MM.1S (cell line): ENCODE measurements around the gene RASL10B.

Experiments used
- CTCF ChIP-seq: fragments of 300-600 bp; sonication (generic); IDR thresholded peaks from 2 replicates; pipeline ENCODE4 v1.5.1; 2016; ENCODE audit warnings: antibody characterized with exemption, low read length, mixed read lengths
- EZH2phosphoT487 ChIP-seq: fragments of 300-600 bp; sonication (generic); IDR thresholded peaks from 2 replicates; pipeline ENCODE4 v1.6.1; 2018; ENCODE audit warnings: antibody characterized with exemption, low read length

GRCh38 chr17:35761601-35762000, 30.2 kb downstream of the RASL10B start:
- TF ChIP-seq EZH2phosphoT487 (no peak), CTCF (no peak)
